Left hindlimb (tissue), 1 donor: ENCODE results near the gene HSD11B1L.
"Not testable (repeated sequence)": the region's sequence is repeated elsewhere in the genome, so short reads cannot be mapped to it uniquely, and the experiment has no call there.

Experiments used
- DNase-seq: peaks from one replicate; pipeline ENCODE4 v3.0.0-alpha.2; 2018

HSD11B1L gene

DNA sequence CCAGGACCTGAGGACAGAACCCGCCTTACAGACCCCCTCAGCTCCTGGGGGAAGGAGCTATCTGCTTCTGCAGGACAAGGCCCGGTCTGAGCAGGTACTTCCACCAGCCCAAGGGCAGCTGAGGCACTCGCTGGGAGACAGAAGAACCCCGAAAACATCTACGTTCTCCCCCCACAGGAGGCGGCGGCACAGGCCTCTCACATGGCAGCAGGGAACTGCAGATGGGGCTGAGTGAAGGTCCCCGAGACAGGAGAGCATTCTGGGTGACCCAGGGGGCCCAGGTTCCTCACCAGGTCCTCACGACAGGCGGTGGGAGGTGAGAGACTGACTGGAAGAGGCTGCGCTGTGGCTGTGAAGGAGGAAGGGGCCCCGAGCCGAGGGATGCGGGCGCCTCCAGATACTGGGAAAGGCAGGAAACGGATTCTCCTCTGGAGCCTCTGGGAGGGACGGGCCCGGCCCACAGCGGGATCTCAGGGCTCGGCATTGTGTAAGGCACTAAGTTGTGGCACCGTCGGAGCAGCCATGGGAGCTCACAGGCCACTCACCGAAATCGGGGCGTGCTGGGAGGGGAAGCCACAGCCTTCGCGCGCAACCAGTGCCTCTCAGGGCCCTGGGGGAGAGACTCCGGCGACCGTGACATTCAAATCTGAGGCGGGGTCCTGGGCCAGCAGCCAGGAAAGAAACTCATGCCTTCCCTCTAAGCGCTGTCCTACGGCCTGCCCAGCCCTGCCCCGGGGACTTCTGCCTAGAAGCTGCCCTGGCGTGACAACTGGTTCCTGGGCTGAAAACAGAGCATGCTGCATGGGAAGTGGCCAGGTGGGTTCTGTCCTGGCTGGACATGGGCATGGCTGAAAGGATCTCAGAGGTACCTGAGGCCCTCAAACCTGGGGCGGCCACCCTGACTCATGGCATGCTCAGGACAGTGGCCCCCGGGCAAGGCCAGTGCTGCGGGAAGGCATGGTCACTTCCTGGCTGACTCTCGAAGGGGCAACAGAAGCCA lies 23.3 kb downstream of the HSD11B1L start:
- DNase-seq = no peak

DNA sequence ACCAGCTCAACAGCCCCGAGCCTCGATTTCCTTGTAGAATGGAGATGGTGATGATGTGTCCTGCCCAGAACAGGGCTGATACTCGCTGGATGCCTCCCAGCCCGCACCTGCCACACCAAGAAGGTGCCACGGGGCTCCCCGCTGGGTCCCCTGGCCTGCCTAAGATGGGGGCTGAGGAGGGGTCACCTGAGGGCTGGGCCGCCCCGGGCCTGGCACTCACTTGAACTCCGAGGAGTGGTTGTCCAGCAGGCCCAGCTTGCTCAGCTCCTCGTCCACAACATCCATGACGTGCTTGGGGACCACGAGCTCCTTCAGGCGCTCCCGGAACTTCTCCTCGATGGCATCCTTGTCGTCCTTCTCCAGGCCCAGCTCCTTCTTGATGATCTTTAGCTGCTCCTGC lies 24.7 kb downstream of the HSD11B1L start:
- no peak for DNase-seq

DNA sequence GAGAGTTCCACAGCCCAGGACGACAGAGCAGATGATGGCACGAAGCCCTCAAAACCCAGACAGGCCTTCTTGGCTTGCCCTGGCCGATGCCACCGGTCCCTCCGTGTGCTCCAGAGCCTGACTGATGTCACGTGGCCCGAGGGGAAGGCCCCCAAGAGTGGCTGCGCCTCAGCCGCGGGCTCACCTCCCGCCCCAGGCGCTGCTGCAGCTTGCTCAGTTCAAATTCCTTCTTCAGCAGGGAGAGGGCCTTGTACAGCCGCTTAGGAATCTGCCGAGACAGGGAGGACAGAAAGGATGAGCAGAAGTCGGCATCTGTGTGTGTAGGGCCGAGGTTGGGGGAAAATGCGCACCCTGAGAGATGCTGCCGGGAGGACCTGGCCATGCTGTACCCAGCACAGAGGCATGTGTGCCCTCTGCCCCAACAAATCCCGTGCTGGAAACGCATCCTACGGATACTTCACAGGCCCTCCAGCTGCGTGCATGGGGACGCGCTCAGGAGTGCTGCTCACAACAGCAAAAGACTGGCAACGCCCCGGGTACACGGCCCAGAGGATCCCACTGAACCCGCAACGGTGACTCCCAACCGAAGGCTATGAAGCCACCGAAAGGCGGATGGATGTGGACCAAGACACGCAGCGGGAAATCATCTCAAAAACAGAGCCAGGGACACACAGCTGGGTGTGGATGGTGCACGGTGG lies 26.2 kb downstream of the HSD11B1L start:
- no peak for DNase-seq

GRCh38 chr19:5707576-5708575 lies 27.0 kb downstream of the HSD11B1L start:
- no peak for DNase-seq

DNA sequence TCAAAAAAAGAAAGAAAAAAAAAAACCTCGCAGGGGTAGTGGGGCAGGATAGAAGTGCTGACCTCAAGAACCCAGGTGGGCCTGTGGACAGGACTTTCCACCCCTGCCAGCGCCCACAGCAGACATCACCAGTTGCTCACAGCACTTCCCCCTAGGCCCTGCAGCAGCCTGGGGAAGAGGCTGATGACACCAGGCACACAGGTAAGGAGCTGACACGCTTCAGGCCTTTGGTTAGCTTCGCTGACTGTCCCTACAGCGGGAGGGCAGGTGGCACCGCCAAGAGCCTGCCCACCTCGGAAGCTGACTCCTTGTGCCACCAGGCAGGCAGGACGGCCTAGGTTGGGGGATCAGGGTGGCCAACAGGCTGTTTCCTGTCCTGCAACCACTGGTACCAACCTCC lies 30.2 kb downstream of the HSD11B1L start:
- DNase-seq = no peak

- DNase-seq = no peak
These were observed 30.9 kb downstream of the HSD11B1L start for GRCh38 chr19:5711713-5712161.

GRCh38 chr19:5713228-5713627 lies 32.4 kb downstream of the HSD11B1L start:
- DNase-seq = no peak

DNA sequence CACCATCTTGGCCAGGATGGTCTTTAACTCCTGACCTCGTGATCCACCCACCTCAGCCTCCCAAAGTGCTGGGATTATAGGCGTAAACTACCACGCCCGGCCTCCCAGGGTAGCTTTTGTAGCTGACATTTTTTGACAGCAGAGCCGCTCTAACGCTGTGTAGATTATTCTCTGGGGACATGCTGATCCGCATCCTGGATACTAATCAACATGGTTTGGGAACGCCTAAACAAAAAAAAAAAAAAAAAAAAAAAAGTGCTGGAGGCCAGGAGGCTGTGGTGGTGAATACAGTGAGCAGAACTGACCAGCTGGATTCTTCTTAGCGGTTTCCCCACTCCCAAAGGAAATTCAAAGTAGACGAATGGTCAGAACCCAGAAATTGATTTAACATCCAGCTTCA lies 34.0 kb downstream of the HSD11B1L start:
- DNase-seq = no peak

DNA sequence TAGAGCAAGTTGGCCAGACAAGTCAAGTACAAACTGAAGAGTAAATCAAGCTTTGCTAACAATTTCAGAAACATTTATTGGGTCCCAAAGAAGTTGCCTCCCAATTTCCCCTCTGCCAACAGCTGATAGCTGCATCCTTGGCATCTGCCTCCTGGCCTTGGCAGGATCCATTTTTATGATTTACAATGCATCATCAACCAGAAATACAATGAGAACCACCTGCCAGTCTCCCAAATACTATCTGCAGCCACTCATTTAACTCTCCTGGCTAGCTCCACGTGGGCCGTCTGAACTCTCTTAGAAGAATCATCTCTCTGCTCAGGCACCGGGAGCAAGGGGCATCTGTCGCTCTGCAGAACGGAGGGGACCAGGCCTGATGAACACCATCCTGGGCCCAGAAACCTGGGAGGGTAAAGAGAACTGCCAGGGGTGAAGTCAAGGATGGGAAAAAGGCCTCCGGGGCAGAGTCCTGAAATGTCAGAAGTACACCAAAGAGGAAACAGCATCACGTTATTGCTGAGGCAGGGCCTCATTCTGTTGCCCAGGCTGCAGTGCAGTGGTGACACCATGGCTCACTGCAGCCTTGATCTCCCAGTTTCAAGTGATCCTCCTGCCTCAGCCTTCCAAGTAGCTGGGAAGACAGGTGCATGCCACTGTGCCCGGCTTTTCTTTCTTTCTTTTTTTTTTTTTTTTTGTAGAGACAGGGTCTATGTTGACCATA lies 36.5 kb downstream of the HSD11B1L start:
- no peak for DNase-seq

GRCh38 chr19:5718037-5718578 lies 37.3 kb downstream of the HSD11B1L start:
- DNase-seq = no peak

GRCh38 chr19:5718579-5719273 lies 37.9 kb downstream of the HSD11B1L start:
- DNase-seq = no peak

- no peak for DNase-seq
These were observed 38.6 kb downstream of the HSD11B1L start for GRCh38 chr19:5719274-5719960.

- DNase-seq = peak; percentile 98
These were observed 39.3 kb downstream of the HSD11B1L start, which contains the start of the genes CATSPERD and LONP1 for GRCh38 chr19:5719961-5720790. Gene CATSPERD, plus strand, starts transcription at chr19:5720637. Its CDS starts 101 bp downstream, at chr19:5720738. Gene LONP1, minus strand, starts transcription at chr19:5720146. Its CDS starts 14 bp downstream, at chr19:5720132.

- no peak for DNase-seq
These were observed 46.7 kb downstream of the HSD11B1L start for GRCh38 chr19:5727453-5728050.

- not testable (repeated sequence) for DNase-seq
These were observed 52.3 kb downstream of the HSD11B1L start for GRCh38 chr19:5733172-5733571.
